ENCODE measurements around the gene GLIS1.

GLIS1 gene

GRCh38 chr1:53629101-53629691 is 109.8 kb downstream of the GLIS1 start:
- Histone ChIP-seq H3K79me2 (ENCODE audit: insufficient read depth, low read length) (no peaks in the 10 kb centered on the region), H3K36me3 (ENCODE audit: insufficient read depth, low read length) (no peaks in the 10 kb centered on the region), H3K4me2 (ENCODE audit: low read depth, low read length, poor library complexity, severe bottlenecking) (no peak overlapping the region), H3F3A (ENCODE audit: low read depth) (no peaks in the 10 kb centered on the region), H2AFZ (ENCODE audit: low read length) (no peak overlapping the region), H3K27me3 (ENCODE audit: insufficient read depth, low read length, poor library complexity, severe bottlenecking) (no peaks in the 10 kb centered on the region), H3K4me1 (ENCODE audit: insufficient read depth, low read length, poor library complexity, severe bottlenecking) (peaks cover 10% of the 10 kb centered on the region), H3K9ac (ENCODE audit: low read depth, low read length, poor library complexity, severe bottlenecking) (no peak overlapping the region), H3K9me3 (ENCODE audit: insufficient read depth, low read depth, low read length) (no peaks in the 10 kb centered on the region), H4K20me1 (ENCODE audit: insufficient read depth, low read length, poor library complexity, severe bottlenecking) (no peaks in the 10 kb centered on the region), H3K4me3 (ENCODE audit: low read length, poor library complexity, severe bottlenecking) (no peak overlapping the region), H3K9me2 (replicated peaks; ENCODE audit: low read depth, low read length) (no peaks in the 10 kb centered on the region)
- TF ChIP-seq EZH2phosphoT487 (IDR thresholded peaks at IDR 0.05; ENCODE audit: borderline replicate concordance) (no peak), CTCF (conservative IDR thresholded peaks at IDR 0.05; ENCODE audit: low read length) (no peak)

GRCh38 chr1:53628286-53628955 is 110.5 kb downstream of the GLIS1 start:
- H3F3A ChIP-seq (ENCODE audit: low read depth), result no peaks in the 10 kb centered on the region
- H2AFZ ChIP-seq (ENCODE audit: low read length), result no peak overlapping the region
- H3K27me3 ChIP-seq (ENCODE audit: insufficient read depth, low read length, poor library complexity, severe bottlenecking), result no peaks in the 10 kb centered on the region
- H3K36me3 ChIP-seq (ENCODE audit: insufficient read depth, low read length), result no peaks in the 10 kb centered on the region
- no peak for TF ChIP-seq EZH2phosphoT487 (IDR thresholded peaks at IDR 0.05; ENCODE audit: borderline replicate concordance)
- TF ChIP-seq CTCF (conservative IDR thresholded peaks at IDR 0.05; ENCODE audit: low read length), result no peak
- no peak overlapping the region for H3K9ac ChIP-seq (ENCODE audit: low read depth, low read length, poor library complexity, severe bottlenecking)
- no peaks in the 10 kb centered on the region for H4K20me1 ChIP-seq (ENCODE audit: insufficient read depth, low read length, poor library complexity, severe bottlenecking)
- no peaks in the 10 kb centered on the region for H3K79me2 ChIP-seq (ENCODE audit: insufficient read depth, low read length)
- H3K4me2 ChIP-seq (ENCODE audit: low read depth, low read length, poor library complexity, severe bottlenecking), result no peak overlapping the region
- H3K9me2 ChIP-seq (replicated peaks; ENCODE audit: low read depth, low read length), result no peaks in the 10 kb centered on the region
- peaks cover 10% of the 10 kb centered on the region for H3K4me1 ChIP-seq (ENCODE audit: insufficient read depth, low read length, poor library complexity, severe bottlenecking)
- H3K9me3 ChIP-seq (ENCODE audit: insufficient read depth, low read depth, low read length), result no peaks in the 10 kb centered on the region
- no peak overlapping the region for H3K4me3 ChIP-seq (ENCODE audit: low read length, poor library complexity, severe bottlenecking)

- Histone ChIP-seq H4K20me1 (ENCODE audit: insufficient read depth, low read length, poor library complexity, severe bottlenecking) (no peaks in the 10 kb centered on the region), H3F3A (ENCODE audit: low read depth) (no peaks in the 10 kb centered on the region), H3K4me2 (ENCODE audit: low read depth, low read length, poor library complexity, severe bottlenecking) (no peak overlapping the region), H3K9me3 (ENCODE audit: insufficient read depth, low read depth, low read length) (no peaks in the 10 kb centered on the region), H3K27me3 (ENCODE audit: insufficient read depth, low read length, poor library complexity, severe bottlenecking) (no peaks in the 10 kb centered on the region), H3K79me2 (ENCODE audit: insufficient read depth, low read length) (no peaks in the 10 kb centered on the region), H3K9me2 (replicated peaks; ENCODE audit: low read depth, low read length) (no peaks in the 10 kb centered on the region), H2AFZ (ENCODE audit: low read length) (no peak overlapping the region), H3K9ac (ENCODE audit: low read depth, low read length, poor library complexity, severe bottlenecking) (no peak overlapping the region), H3K4me1 (ENCODE audit: insufficient read depth, low read length, poor library complexity, severe bottlenecking) (peaks cover 10% of the 10 kb centered on the region), H3K4me3 (ENCODE audit: low read length, poor library complexity, severe bottlenecking) (no peak overlapping the region), H3K36me3 (ENCODE audit: insufficient read depth, low read length) (no peaks in the 10 kb centered on the region)
- TF ChIP-seq EZH2phosphoT487 (IDR thresholded peaks at IDR 0.05; ENCODE audit: borderline replicate concordance), result no peak
- TF ChIP-seq CTCF (conservative IDR thresholded peaks at IDR 0.05; ENCODE audit: low read length), result no peak
Observed at GRCh38 chr1:53627666-53628065, 111.3 kb downstream of the GLIS1 start.
